Measurements from ENCODE around the gene SAMSN1.

SAMSN1 gene

GRCh38 chr21:14533499-14534428 lies 12.4 kb downstream of the SAMSN1 start:
- no peak for DNase-seq (ENCODE audit: low read depth in 1 of 2, low spot score in 1 of 2)
- TF ChIP-seq JUND (IDR thresholded peaks at IDR 0.05; ENCODE audit: low read depth): no peak
- in situ Hi-C loops (cut with HindIII; ENCODE audit: low pct_unique_long_range_greater_than_20kb, low sequenced_read_pairs): no loop called here

- in situ Hi-C loops (cut with HindIII; ENCODE audit: low pct_unique_long_range_greater_than_20kb, low sequenced_read_pairs): no loop called here
- DNase-seq (ENCODE audit: low read depth in 1 of 2, low spot score in 1 of 2): no peak
- TF ChIP-seq JUND (IDR thresholded peaks at IDR 0.05; ENCODE audit: low read depth): no peak
Observed at GRCh38 chr21:14531757-14532316, 14.3 kb downstream of the SAMSN1 start.

- no peak for TF ChIP-seq JUND (IDR thresholded peaks at IDR 0.05; ENCODE audit: low read depth)
- in situ Hi-C loops (cut with HindIII; ENCODE audit: low pct_unique_long_range_greater_than_20kb, low sequenced_read_pairs): no loop called here
- DNase-seq (ENCODE audit: low read depth in 1 of 2, low spot score in 1 of 2): no peak
Observed at GRCh38 chr21:14530592-14530991, 15.5 kb downstream of the SAMSN1 start.

- TF ChIP-seq JUND (IDR thresholded peaks at IDR 0.05; ENCODE audit: low read depth): no peak
- no peak for DNase-seq (ENCODE audit: low read depth in 1 of 2, low spot score in 1 of 2)
- in situ Hi-C loops (cut with HindIII; ENCODE audit: low pct_unique_long_range_greater_than_20kb, low sequenced_read_pairs): no loop called here
Observed at GRCh38 chr21:14528815-14529214, 17.3 kb downstream of the SAMSN1 start.

GRCh38 chr21:14527696-14528652 lies 18.1 kb downstream of the SAMSN1 start:
- in situ Hi-C loops (cut with HindIII; ENCODE audit: low pct_unique_long_range_greater_than_20kb, low sequenced_read_pairs): no loop called here
- no peak for DNase-seq (ENCODE audit: low read depth in 1 of 2, low spot score in 1 of 2)
- no peak for TF ChIP-seq JUND (IDR thresholded peaks at IDR 0.05; ENCODE audit: low read depth)

GRCh38 chr21:14526836-14527695 lies 19.0 kb downstream of the SAMSN1 start:
- no peak for TF ChIP-seq JUND (IDR thresholded peaks at IDR 0.05; ENCODE audit: low read depth)
- in situ Hi-C loops (cut with HindIII; ENCODE audit: low pct_unique_long_range_greater_than_20kb, low sequenced_read_pairs): no loop called here
- no peak for DNase-seq (ENCODE audit: low read depth in 1 of 2, low spot score in 1 of 2)

GRCh38 chr21:14526199-14526598 lies 19.9 kb downstream of the SAMSN1 start:
- no peak for TF ChIP-seq JUND (IDR thresholded peaks at IDR 0.05; ENCODE audit: low read depth)
- in situ Hi-C loops (cut with HindIII; ENCODE audit: low pct_unique_long_range_greater_than_20kb, low sequenced_read_pairs): no loop called here

GRCh38 chr21:14523234-14523633 lies 22.9 kb downstream of the SAMSN1 start:
- no peak for DNase-seq (ENCODE audit: low read depth in 1 of 2, low spot score in 1 of 2)
- in situ Hi-C loops (cut with HindIII; ENCODE audit: low pct_unique_long_range_greater_than_20kb, low sequenced_read_pairs): no loop called here
- TF ChIP-seq JUND (IDR thresholded peaks at IDR 0.05; ENCODE audit: low read depth): no peak

More at GRCh38 chr21:14526199-14526598, 19.9 kb downstream of the SAMSN1 start:
- DNase-seq (ENCODE audit: low read depth in 1 of 2, low spot score in 1 of 2): no peak

- DNase-seq (ENCODE audit: low read depth in 1 of 2, low spot score in 1 of 2): no peak
- in situ Hi-C loops (cut with HindIII; ENCODE audit: low pct_unique_long_range_greater_than_20kb, low sequenced_read_pairs): no loop called here
Observed at GRCh38 chr21:14522736-14523135, 23.4 kb downstream of the SAMSN1 start.

GRCh38 chr21:14520535-14520934 lies 25.6 kb downstream of the SAMSN1 start:
- no peak for DNase-seq (ENCODE audit: low read depth in 1 of 2, low spot score in 1 of 2)
- in situ Hi-C loops (cut with HindIII; ENCODE audit: low pct_unique_long_range_greater_than_20kb, low sequenced_read_pairs): no loop called here
- no peak for TF ChIP-seq JUND (IDR thresholded peaks at IDR 0.05; ENCODE audit: low read depth)

More at GRCh38 chr21:14522736-14523135, 23.4 kb downstream of the SAMSN1 start:
- TF ChIP-seq JUND (IDR thresholded peaks at IDR 0.05; ENCODE audit: low read depth): no peak

- in situ Hi-C loops (cut with HindIII; ENCODE audit: low pct_unique_long_range_greater_than_20kb, low sequenced_read_pairs): no loop called here
Observed at GRCh38 chr21:14519000-14519399, 27.1 kb downstream of the SAMSN1 start.

More at GRCh38 chr21:14519000-14519399, 27.1 kb downstream of the SAMSN1 start:
- no peak for DNase-seq (ENCODE audit: low read depth in 1 of 2, low spot score in 1 of 2)
- no peak for TF ChIP-seq JUND (IDR thresholded peaks at IDR 0.05; ENCODE audit: low read depth)

All from T47D (cell line).